Ovary (tissue), 9 donors: ENCODE results near the gene TRPM5. TPM values are rescaled to one million over a fixed set of nuclear protein-coding genes. Genes with fewer than 3 reads are reported as not detected.
A peak's percentile ranks its signal among the peaks of the same experiment; 100 is the strongest.

Experiments
- DNase-seq, 5 donors: peaks; one replicate each; pipeline ENCODE4 v3.0.0-alpha.2; 2019 to 2020
- H3K27ac ChIP-seq, 2 donors: fragments of 200-600 bp; one replicate each; pipeline versions ENCODE4 v1.5.1 to v1.8.0; 2019 to 2022
- H3K27me3 ChIP-seq: fragments of 200-600 bp; one replicate; pipeline ENCODE4 v1.8.0; 2022
- H3K36me3 ChIP-seq: fragments of 200-600 bp; sonication (generic); one replicate; pipeline ENCODE4 v1.5.1; 2019
- H3K4me1 ChIP-seq: one replicate; pipeline ENCODE4 v1.8.1; 2013; ENCODE audit warnings: mild to moderate bottlenecking, moderate library complexity; ENCODE audit not compliant: insufficient read depth
- H3K4me3 ChIP-seq: fragments of 200-600 bp; sonication (generic); one replicate; pipeline ENCODE4 v1.5.1; 2017
- H3K9me3 ChIP-seq, 2 donors: fragments of 200-600 bp in 1 of 2; sonication (generic) in 1 of 2; one replicate each; pipeline versions ENCODE4 v1.5.1 to v1.8.1; 2013 to 2019; ENCODE audit warnings: mild to moderate bottlenecking in 1 of 2, moderate library complexity in 1 of 2
- CTCF ChIP-seq, 3 donors: fragments of 450-650 bp in 2 of 3; fragments of 200-600 bp in 1 of 3; IDR thresholded peaks; one replicate each; pipeline versions ENCODE4 v1.5.1 to v1.8.0; 2016 to 2022; ENCODE audit warnings: antibody characterized with exemption in 3 of 3, mild to moderate bottlenecking in 1 of 3
- EP300 ChIP-seq: sonication (generic); formaldehyde crosslinking; IDR thresholded peaks from one replicate; pipeline ENCODE4 v1.6.1; 2017; ENCODE audit warnings: antibody characterized with exemption
- POLR2A ChIP-seq: fragments of 450-650 bp; IDR thresholded peaks from one replicate; pipeline ENCODE4 v1.6.1; 2017; ENCODE audit warnings: antibody characterized with exemption, mild to moderate bottlenecking, moderate library complexity
- WGBS, 3 donors: extraction: QIAGEN DNeasy Blood & Tissue Kit in 1 of 3; methylation state at CpG; one replicate each; pipeline versions ENCODE4 v1.1.5 to v1.1.7; 2013 to 2017; 5-methylcytosine and 5-hydroxymethylcytosine counted together
- intact Hi-C, 4 donors: fragments of 100-400 bp; cut with DNase I; formaldehyde crosslinking; loops; one replicate each; pipeline versions ENCODE4 v1.11.0 to v1.15.1; 2022 to 2023
- polyA plus RNA-seq, 2 donors: library from polyadenylated mRNA; stranded (reverse); fragments of 200-250 nt in 1 of 2; fragments of 350-450 nt in 1 of 2; fragmentation: Illumina TruSeq in 1 of 2; extraction: RNeasy Lipid Tissue Mini Kit (QIAGEN cat#74804) in 1 of 2; gene quantifications; one replicate each; pipeline ENCODE4 v1.2.3, GENCODE V29; 2013 to 2014
- total RNA-seq, 7 donors: library from RNA; depleted of rRNA in 2 of 7; stranded (reverse); fragments of >200 nt in 2 of 7; fragmentation: NEBNext Ultra II Directional in 3 of 7; extraction: Animal tissue kit (Norgen Biotek cat#: 25700) in 3 of 7; gene quantifications; one replicate each; pipeline versions ENCODE4 v1.1.0 to v1.2.4, GENCODE V29; 2016 to 2023
- donor health status: DM: no; HTN: no; CAD: no; lungs with moderate emphysema.
- donor health status: DM: no; HTN: no; CAD: no.
- donor health status: Bipolar disorder and iron deficiency.
- donor health status: DM: yes; HTN: yes; CAD: no.
- donor health status: DM: no; HTN: no; CAD: no.
- donor health status: DM: yes; HTN: yes; CAD: no.

The TRPM5 gene
- total and polyA plus RNA-seq, 9 donors, result 0.05 to 0.11 (median 0.08) TPM; not detected in 6

GRCh38 chr11:2462986-2463765 lies 18.9 kb upstream of the TRPM5 start:
- Histone ChIP-seq H3K27ac (no peak overlapping the region), H3K9me3 (no peaks in the 10 kb centered on the region), H3K4me3 (no peak overlapping the region), H3K36me3 (no peaks in the 10 kb centered on the region), H3K27me3 (no peaks in the 10 kb centered on the region), H3K4me1 (no peaks in the 10 kb centered on the region)
- intact Hi-C loops, result no loop called here
- DNase-seq, result peak in 2 of 5 donors; percentile 35 to 50
- no peak for TF ChIP-seq EP300
- no peak for TF ChIP-seq POLR2A
- no peak for TF ChIP-seq CTCF (IDR thresholded peaks at IDR 0.05)
- 65 to 73% (median 73%) methylated on average over 18 to 24 of the region's 24 CpGs for WGBS, 3 donors

- Histone ChIP-seq H3K4me3 (no peak overlapping the region), H3K4me1 (no peaks in the 10 kb centered on the region)
- WGBS, 3 donors, result 94 to 95% (median 94%) methylated on average over 8 of the region's 8 CpGs
Measured at GRCh38 chr11:2462543-2462985, 18.2 kb upstream of the TRPM5 start.

GRCh38 chr11:2461956-2462542 lies 17.7 kb upstream of the TRPM5 start:
- no peak for DNase-seq
- 90 to 93% (median 92%) methylated on average over 14 of the region's 14 CpGs for WGBS, 3 donors
- TF ChIP-seq POLR2A (no peak), EP300 (no peak), CTCF (IDR thresholded peaks at IDR 0.05) (no peak)
- no peaks in the 10 kb centered on the region for H3K4me1 ChIP-seq
- H3K36me3 ChIP-seq, result no peaks in the 10 kb centered on the region
- H3K27me3 ChIP-seq, result no peaks in the 10 kb centered on the region
- no peak overlapping the region for H3K27ac ChIP-seq
- no peaks in the 10 kb centered on the region for H3K9me3 ChIP-seq
- intact Hi-C loops, result no loop called here
- no peak overlapping the region for H3K4me3 ChIP-seq

More at GRCh38 chr11:2462543-2462985, 18.2 kb upstream of the TRPM5 start:
- intact Hi-C loops, result no loop called here
- TF ChIP-seq EP300 (no peak), CTCF (IDR thresholded peaks at IDR 0.05) (no peak), POLR2A (no peak)
- no peaks in the 10 kb centered on the region for H3K27me3 ChIP-seq
- H3K27ac ChIP-seq, result no peak overlapping the region
- no peaks in the 10 kb centered on the region for H3K36me3 ChIP-seq
- no peak for DNase-seq
- H3K9me3 ChIP-seq, result no peaks in the 10 kb centered on the region

GRCh38 chr11:2461253-2461955 lies 17.1 kb upstream of the TRPM5 start:
- Histone ChIP-seq H3K27me3 (no peaks in the 10 kb centered on the region), H3K9me3 (no peaks in the 10 kb centered on the region), H3K36me3 (no peaks in the 10 kb centered on the region), H3K4me1 (no peaks in the 10 kb centered on the region), H3K4me3 (no peak overlapping the region), H3K27ac (no peak overlapping the region)
- 49 to 63% (median 53%) methylated on average over 17 of the region's 17 CpGs for WGBS, 3 donors
- no peak for DNase-seq
- intact Hi-C loops, result no loop called here
- TF ChIP-seq EP300, result no peak
